NCI-H1436 treated with DMSO at 0.1 percent for 48 hours (cell line): ENCODE results near the gene PPFIBP1.

Source experiments
- DNase-seq: peaks from one replicate; lab custom pipeline; 2025; lab: John Stamatoyannopoulos, UW

PPFIBP1 gene

GRCh38 chr12:27665704-27666103 is 141.7 kb downstream of the PPFIBP1 start:
- no peak for DNase-seq

DNA sequence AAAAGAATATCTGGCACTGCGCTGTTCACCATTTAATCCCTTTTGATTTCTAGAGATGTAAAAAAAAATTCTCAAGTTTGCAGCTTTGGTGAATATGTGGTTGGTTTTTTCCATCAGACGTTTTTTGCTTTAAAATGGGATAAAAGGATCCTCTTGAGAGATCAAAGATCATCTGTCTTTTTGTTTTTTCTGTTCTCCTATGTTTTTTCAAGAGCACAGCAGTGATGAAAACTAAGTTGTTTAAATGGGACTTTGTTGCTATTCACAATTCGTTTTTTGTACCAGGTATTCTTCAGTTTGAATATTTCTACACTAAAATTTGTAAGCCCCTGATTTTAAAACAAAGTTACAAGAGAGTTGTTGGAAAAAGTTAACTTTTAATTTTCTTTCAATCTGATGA is 142.5 kb downstream of the PPFIBP1 start:
- no peak for DNase-seq

- DNase-seq = no peak
Observed at GRCh38 chr12:27667540-27667939, 143.5 kb downstream of the PPFIBP1 start.

DNA sequence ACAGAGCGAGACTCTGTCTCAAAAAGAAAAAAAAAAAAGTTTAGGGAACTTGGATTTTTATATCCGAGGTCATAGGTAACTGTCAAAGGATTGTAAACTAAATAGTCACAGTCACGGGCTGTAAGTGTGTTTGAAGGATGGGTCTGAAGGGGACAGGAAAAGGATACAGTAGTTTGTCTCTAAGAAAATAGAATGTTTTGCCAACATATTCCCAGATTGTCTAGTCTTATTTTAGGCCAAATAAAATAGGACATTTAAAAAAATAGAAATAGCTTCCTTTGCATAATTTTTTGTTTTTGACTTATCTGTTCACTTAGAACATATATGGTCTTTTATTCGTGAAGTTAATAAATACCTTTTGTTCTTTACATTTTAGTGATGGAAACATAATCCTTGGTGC is 148.0 kb downstream of the PPFIBP1 start:
- DNase-seq = no peak

DNA sequence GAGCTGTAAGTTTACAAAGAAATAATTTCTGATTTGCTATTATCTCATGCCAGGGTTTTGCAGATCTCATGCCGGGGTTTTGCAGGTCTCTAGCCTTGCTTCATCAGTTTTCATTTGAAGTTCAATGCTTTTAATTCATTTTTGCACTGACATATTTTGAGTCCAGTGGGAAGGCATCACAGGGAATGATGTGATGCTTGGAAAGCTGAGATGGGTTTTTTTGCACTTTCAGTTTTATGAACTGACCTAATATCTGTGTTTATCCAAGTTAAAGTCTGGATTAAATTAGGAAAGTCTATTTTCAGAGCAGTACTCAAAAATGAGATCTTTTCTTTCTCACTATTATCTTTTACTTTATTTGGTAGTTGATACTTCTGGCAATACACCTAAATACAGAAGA is 148.6 kb downstream of the PPFIBP1 start:
- DNase-seq = no peak

DNA sequence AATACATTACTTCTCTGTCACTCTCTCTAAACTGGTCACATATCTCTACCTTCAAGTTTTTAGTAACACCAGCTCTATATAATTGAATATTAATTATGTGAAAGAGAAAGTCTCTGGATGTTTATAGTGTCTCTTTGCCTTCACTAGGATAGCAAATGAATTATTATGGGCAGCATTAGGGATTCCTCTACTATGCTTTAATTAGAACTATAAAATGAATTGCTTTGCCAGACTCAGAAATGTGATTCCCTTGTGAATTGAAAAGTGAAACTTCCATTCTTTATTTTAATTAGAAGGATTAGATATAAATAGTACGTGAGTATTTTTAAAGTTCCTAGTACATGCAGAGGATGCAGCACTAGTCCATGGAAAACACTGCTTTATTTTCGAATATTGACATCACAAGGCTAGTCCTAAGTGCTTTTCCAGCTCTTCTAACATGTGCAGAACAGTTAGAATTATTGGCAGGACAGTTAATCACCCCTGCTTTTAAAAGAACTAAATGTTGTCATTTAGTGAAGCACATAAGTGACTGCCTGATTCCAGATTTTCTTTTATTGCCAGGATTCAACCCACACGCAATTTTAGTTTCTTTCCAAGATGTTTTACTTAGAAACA is 149.2 kb downstream of the PPFIBP1 start:
- DNase-seq = no peak

DNA sequence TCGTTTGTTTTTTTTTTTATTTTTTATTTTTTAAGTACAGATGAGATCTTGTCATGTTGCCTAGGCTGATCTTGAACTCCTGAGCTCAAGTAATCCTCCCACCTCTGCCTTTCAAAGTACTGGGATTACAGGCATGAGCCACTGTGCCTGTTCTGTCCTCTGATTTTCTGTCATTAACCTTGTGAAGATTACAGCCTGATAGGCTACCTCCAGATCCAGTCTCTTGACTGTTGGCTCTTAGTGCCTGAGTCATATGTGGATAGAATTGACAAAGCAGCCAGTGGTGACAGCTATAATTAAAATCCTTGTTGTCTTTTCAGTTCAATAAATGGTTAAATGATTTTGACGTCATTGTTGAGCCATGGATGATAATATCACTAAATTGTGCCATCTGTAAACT is 151.0 kb downstream of the PPFIBP1 start:
- DNase-seq = no peak

GRCh38 chr12:27680619-27681018 is 156.6 kb downstream of the PPFIBP1 start:
- no peak for DNase-seq

DNA sequence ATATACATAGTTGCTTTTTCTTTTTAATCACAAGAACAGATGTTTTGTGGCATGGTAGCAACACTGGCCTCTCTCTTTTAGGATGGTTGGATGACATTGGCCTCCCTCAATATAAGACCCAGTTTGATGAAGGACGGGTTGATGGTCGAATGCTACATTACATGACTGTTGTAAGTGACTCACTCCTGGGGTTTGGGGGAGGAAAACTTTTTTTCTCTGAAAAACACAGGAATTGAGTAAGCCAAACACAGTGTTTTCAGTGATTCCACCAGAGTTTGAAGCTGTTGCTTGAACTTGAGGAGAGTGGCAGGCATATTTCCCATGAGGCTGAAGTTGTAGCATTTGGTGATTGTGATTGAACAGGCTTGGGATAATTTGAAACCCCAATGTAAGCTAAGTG is 158.5 kb downstream of the PPFIBP1 start:
- no peak for DNase-seq

GRCh38 chr12:27685274-27685673 is 161.3 kb downstream of the PPFIBP1 start:
- no peak for DNase-seq

DNA sequence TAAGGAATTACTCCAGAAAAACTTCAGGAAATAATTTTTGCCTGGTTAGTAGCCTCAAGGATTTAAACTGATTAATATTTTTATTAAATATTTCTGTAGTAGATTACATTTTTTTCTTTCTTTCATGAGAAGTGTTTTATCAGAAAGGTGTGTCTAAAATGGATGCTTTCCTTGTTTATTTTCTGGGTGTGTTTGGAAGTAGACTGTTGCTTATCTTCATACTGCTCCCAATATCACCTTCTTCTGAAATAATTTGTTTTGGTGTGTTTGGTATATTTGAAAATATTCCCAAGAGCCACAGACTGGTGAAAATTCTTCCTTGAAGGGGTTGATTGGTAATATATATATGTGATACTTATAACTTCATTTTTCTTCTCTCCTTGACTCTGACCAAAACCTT is 162.1 kb downstream of the PPFIBP1 start:
- no peak for DNase-seq

GRCh38 chr12:27688671-27689070 is 164.7 kb downstream of the PPFIBP1 start:
- no peak for DNase-seq

DNA sequence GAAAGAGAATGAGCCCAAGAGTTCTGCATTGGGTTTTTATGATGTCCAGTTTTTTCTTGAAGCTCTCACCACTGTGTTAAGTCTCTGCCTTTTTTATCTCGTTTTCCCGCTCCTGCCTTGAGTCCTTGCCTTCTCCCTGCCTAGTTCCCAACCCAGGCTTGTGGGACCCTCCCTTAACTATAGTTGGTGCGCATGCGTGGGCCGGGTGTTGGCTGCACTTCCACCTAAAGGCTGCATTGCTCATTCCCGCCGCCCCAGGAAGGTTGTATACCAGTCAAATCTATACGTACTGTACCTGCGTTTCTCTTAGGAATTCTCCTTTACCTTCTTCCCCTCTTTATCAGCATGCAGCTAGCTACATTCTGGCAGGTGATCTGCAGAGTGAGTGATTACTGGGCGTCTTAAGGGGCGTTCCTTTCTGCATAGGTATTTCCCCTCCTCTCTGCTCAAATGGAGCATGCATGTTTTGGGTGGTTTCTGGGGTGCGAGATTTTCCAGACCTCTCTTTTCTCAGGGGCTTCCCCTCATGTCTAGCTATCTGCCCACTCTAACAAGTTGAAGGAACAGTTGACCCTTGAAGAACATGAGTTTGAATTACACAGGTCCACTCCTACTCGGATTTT is 165.7 kb downstream of the PPFIBP1 start:
- DNase-seq = no peak

DNA sequence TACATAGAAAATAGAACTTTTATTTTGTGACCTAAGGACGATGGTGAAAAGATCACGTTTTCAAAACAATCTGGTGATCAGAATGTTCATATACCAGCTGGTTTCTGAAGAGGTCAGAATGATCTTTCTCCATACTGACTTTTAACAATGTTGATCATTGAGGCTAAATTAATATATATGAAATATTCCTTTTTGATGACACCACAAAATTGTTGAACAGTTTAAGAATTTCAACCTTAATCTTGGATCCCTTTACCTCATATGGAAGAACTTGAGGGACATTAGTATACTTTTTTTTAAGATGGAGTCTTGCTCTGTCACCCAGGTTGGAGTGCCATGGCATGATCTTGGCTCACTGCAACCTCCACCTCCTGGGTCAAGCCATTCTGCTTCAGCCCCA is 169.4 kb downstream of the PPFIBP1 start:
- no peak for DNase-seq

GRCh38 chr12:27695556-27696292 is 171.7 kb downstream of the PPFIBP1 start:
- no peak for DNase-seq

DNA sequence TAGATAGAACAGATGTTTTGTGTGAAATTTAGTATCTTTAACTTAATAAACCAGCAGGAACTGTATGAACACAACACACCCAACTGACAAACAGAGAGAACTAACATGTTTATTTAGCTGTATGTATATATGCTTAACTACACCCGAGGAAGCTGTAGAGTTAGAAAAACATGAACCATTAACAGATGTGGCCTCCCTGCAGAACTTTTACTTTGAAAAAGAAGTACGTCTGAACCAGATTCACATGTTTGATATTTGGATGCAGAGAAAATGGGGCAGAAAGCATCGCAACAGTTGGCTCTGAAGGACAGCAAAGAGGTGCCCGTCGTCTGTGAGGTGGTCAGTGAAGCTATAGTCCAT is 172.3 kb downstream of the PPFIBP1 start, which contains the start of gene REP15:
REP15 (plus strand) TSS at position 155 of the 360 bp plus-strand sequence; CDS start at position 271, 116 bp downstream.
- DNase-seq = no peak

DNA sequence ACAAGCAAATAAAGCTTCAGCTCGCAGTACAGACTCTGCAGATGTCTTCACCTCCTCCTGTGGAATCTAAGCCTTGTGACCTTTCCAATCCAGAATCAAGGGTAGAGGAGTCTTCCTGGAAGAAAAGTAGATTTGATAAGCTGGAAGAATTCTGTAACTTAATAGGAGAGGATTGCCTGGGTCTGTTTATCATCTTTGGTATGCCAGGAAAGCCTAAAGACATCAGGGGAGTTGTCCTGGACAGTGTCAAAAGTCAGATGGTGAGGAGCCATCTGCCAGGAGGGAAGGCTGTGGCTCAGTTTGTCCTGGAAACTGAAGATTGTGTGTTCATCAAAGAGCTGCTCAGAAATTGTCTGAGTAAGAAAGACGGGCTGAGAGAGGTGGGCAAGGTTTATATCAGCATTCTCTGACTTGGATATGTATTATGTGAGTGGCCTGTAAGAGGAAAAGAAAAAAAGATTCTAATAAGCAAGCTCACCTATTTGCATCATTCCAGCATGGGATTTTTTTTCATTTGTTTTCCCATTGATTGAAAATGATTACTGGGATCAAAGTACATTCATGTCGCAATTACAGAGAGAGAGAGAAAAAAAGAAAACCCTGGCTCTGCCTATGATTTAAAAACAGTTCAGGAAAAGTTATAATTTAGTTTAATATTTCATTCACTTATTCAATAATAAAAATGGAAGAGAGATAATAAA is 173.0 kb downstream of the PPFIBP1 start:
- no peak for DNase-seq

DNA sequence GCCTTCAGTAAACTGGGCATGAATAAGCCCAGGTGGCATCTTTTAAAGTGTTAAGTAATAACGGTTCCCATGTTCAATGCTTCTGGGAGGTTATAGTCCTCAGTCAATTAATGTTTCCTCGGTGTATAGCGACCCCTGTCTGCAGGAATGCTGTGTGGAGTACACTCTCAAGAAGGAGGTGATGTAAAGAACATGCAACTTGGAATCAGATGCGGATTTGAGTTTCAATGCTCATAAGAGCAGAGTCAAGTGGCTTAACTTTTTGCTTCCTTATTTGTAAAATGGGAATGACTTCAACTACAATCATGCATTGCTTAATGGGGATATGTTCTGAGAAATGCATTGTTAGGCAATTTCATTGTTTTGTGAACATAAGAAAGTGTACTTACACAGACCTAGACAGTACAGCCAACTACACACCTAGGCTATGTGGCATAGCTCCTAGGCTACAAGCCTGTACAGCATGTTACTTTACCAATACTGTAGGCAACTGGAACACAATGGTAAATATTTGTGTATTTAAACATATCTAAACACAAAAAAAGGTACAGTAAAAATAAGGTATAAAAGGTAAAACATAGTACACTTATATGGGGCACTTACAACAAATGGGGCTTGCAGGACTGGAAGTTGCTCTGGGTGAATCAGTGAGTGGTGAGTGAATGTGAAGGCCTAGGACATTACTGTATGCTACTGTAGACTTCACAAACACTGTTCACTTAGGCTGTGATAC is 179.9 kb downstream of the PPFIBP1 start:
- DNase-seq = no peak

- no peak for DNase-seq
Observed at GRCh38 chr12:27705263-27705662, 181.3 kb downstream of the PPFIBP1 start.

- no peak for DNase-seq
Observed at GRCh38 chr12:27707216-27707615, 183.2 kb downstream of the PPFIBP1 start.

- DNase-seq = no peak
Observed at GRCh38 chr12:27709212-27709931, 185.4 kb downstream of the PPFIBP1 start.
